K562 (cell line): ENCODE measurements around the gene HLA-F. TPM values are rescaled to one million over a fixed set of nuclear protein-coding genes. Genes with fewer than 3 reads are reported as not detected.
A peak's percentile ranks its signal among the peaks of the same experiment; 100 is the strongest.

Experiments used
- ATAC-seq: fragments of 200-7000 bp; cut with Tn5 transposase; 3 replicates; pipeline ENCODE4 v1.9.1; 2020; ENCODE audit warnings: moderate library complexity
- BruUV-seq: library from RNA; stranded (reverse); fragments of 400-500 nt; replicated peaks from 2 replicates; lab custom pipeline; 2021; lab: Mats Ljungman, UMichigan
- CTCF ChIA-PET: fragments of 300-600 bp; formaldehyde crosslinking; extraction: SDS; loops from one replicate; lab custom pipeline; 2021; ENCODE audit warnings: low intra/inter-chr PET ratio; lab: Yijun Ruan, JAX
- POLR2A ChIA-PET: fragments of 300-600, 350-650 bp; sonication (Branson Sonifier 250); formaldehyde crosslinking; extraction: SDS; loops from one replicate; lab custom pipeline; 2021; ENCODE audit warnings: antibody characterized with exemption, inconsistent platforms; lab: Yijun Ruan, JAX
- DNase-seq, 4 experiments: peaks; one replicate each; pipeline versions ENCODE4 v3.0.0 to v3.0.0-alpha.2; 2011 to 2018; ENCODE audit warnings: low spot score in 3 of 4, mixed read lengths in 3 of 4; ENCODE audit errors: extremely low read depth in 1 of 4
- FAIRE-seq: peaks from 2 replicates; lab custom pipeline; 2011; peaks lifted over from hg19 to GRCh38; lab: Jason Lieb, UNC
- H2AFZ ChIP-seq: 2 replicates; pipeline ENCODE4 v1.6.0; 2011; ENCODE audit warnings: low read depth, low read length, control low read depth, inconsistent platforms
- H3K27ac ChIP-seq: fragments of 200-600 bp; 3 replicates; pipeline ENCODE4 v1.8.0; 2011; ENCODE audit warnings: low read depth, mild to moderate bottlenecking, control low read depth, inconsistent platforms, low read length, moderate library complexity, mixed read lengths; ENCODE audit errors: extremely low read depth
- H3K27me3 ChIP-seq, 2 experiments: fragments of 300-600 bp in 1 of 2; 2 replicates in 1 of 2; 3 replicates in 1 of 2; pipeline versions ENCODE4 v1.6.0 to v1.8.0; 2011; ENCODE audit warnings: inconsistent platforms in 2 of 2, low read length in 2 of 2, mild to moderate bottlenecking in 1 of 2, mixed read lengths in 1 of 2, moderate library complexity in 1 of 2; ENCODE audit not compliant: control insufficient read depth in 2 of 2, insufficient read depth in 2 of 2
- H3K36me3 ChIP-seq: fragments of 300-600 bp; 3 replicates; pipeline ENCODE4 v1.8.0; 2011; ENCODE audit warnings: mild to moderate bottlenecking, low read length, inconsistent platforms; ENCODE audit not compliant: control insufficient read depth, insufficient read depth
- H3K4me1 ChIP-seq, 2 experiments: fragments of 200-600 bp in 1 of 2; replicated peaks in 1 of 2; 2 replicates in 1 of 2; 3 replicates in 1 of 2; pipeline versions ENCODE4 v1.5.1 to v1.8.0; 2011; ENCODE audit warnings: inconsistent platforms in 2 of 2, low read length in 2 of 2, mild to moderate bottlenecking in 1 of 2, mixed read lengths in 1 of 2, moderate library complexity in 1 of 2; ENCODE audit not compliant: control insufficient read depth in 2 of 2, insufficient read depth in 2 of 2
- H3K4me2 ChIP-seq: 2 replicates; pipeline ENCODE4 v1.6.1; 2011; ENCODE audit warnings: low read length, control low read depth, inconsistent platforms, mixed read lengths; ENCODE audit not compliant: insufficient read depth
- H3K4me3 ChIP-seq: fragments of 200-600 bp; sonication (generic), shearing (Covaris generic); 2 replicates; pipeline ENCODE4 v1.5.1; 2016; ENCODE audit warnings: control low read depth, inconsistent platforms
- H3K79me2 ChIP-seq: fragments of 200-600 bp; 3 replicates; pipeline ENCODE4 v1.8.0; 2011; ENCODE audit warnings: low read length, inconsistent platforms; ENCODE audit not compliant: control insufficient read depth, insufficient read depth
- H3K9ac ChIP-seq, 2 experiments: 2 replicates each; pipeline versions ENCODE4 v1.6.0 to v1.6.1; 2011; ENCODE audit warnings: low read depth in 2 of 2, low read length in 2 of 2, control low read depth in 1 of 2, inconsistent platforms in 1 of 2, mild to moderate bottlenecking in 1 of 2, mixed read lengths in 1 of 2; ENCODE audit not compliant: insufficient read depth in 1 of 2
- H3K9me1 ChIP-seq: one replicate; pipeline ENCODE4 v1.6.0; 2011; ENCODE audit warnings: inconsistent platforms, mild to moderate bottlenecking, low read length, moderate library complexity; ENCODE audit not compliant: control insufficient read depth, insufficient read depth
- H3K9me3 ChIP-seq: replicated peaks from 2 replicates; pipeline ENCODE4 v1.5.1; 2011; ENCODE audit warnings: low read depth, low read length, inconsistent platforms; ENCODE audit not compliant: control insufficient read depth, insufficient read depth
- H4K20me1 ChIP-seq: replicated peaks from 2 replicates; pipeline ENCODE4 v1.6.1; 2011; ENCODE audit warnings: low read length, inconsistent platforms, mixed read lengths; ENCODE audit not compliant: control insufficient read depth, insufficient read depth
- ARNT ChIP-seq, 2 experiments: fragments of 450-650 bp; IDR thresholded peaks; 2 replicates each; pipeline ENCODE4 v1.6.1; 2016; ENCODE audit warnings: mild to moderate bottlenecking in 1 of 2
- ATF2 ChIP-seq: sonication (generic); formaldehyde crosslinking; IDR thresholded peaks from 2 replicates; pipeline ENCODE4 v1.8.1; 2022; ENCODE audit warnings: missing genetic modification reagents
- CEBPB ChIP-seq: fragments of 450-650 bp; IDR thresholded peaks from 2 replicates; pipeline ENCODE4 v1.6.1; 2016; ENCODE audit warnings: missing genetic modification characterization, missing compliant biosample characterization
- CTCF ChIP-seq, 3 experiments: IDR thresholded peaks in 2 of 3; conservative IDR thresholded peaks in 1 of 3; 2 replicates each; pipeline ENCODE4 v1.5.1; 2011 to 2012; ENCODE audit warnings: low read length in 3 of 3, mild to moderate bottlenecking in 3 of 3, control low read depth in 2 of 3, improper control_type of control experiment in 1 of 3, inconsistent platforms in 1 of 3, low read depth in 1 of 3, mixed read lengths in 1 of 3, moderate library complexity in 1 of 3; ENCODE audit not compliant: insufficient read depth in 2 of 3
- CTCFL ChIP-seq: IDR thresholded peaks from 2 replicates; pipeline ENCODE4 v1.6.1; 2011; ENCODE audit warnings: borderline replicate concordance, low read depth, mild to moderate bottlenecking, moderate library complexity, low read length; ENCODE audit not compliant: insufficient read depth, poor library complexity, severe bottlenecking
- GATAD2A ChIP-seq: fragments of 450-650 bp; IDR thresholded peaks from 2 replicates; pipeline ENCODE4 v1.6.1; 2017
- HCFC1 ChIP-seq: IDR thresholded peaks from 2 replicates; pipeline ENCODE4 v1.6.1; 2012; ENCODE audit warnings: low read depth, low read length, improper control_type of control experiment
- NFIC ChIP-seq: fragments of 450-650 bp; IDR thresholded peaks from 2 replicates; pipeline ENCODE4 v1.6.1; 2017; ENCODE audit warnings: mild to moderate bottlenecking, inconsistent platforms
- RAD21 ChIP-seq, 2 experiments: fragments of 250-450 bp in 1 of 2; fragments of 450-650 bp in 1 of 2; sonication (Bioruptor Pico) in 1 of 2; formaldehyde crosslinking in 1 of 2; IDR thresholded peaks in 1 of 2; conservative IDR thresholded peaks in 1 of 2; 2 replicates each; pipeline versions ENCODE4 v1.4.0 to v1.8.0; 2020 to 2022; ENCODE audit warnings: mild to moderate bottlenecking in 2 of 2, moderate library complexity in 1 of 2
- SPI1 ChIP-seq: IDR thresholded peaks from 2 replicates; pipeline ENCODE4 v1.6.1; 2011; ENCODE audit warnings: low read depth, low read length, control low read depth, borderline replicate concordance
- TBL1XR1 ChIP-seq, 2 experiments: IDR thresholded peaks; 2 replicates each; pipeline ENCODE4 v1.6.1; 2012; ENCODE audit warnings: improper control_type of control experiment in 2 of 2, low read length in 2 of 2, mild to moderate bottlenecking in 1 of 2
- ZNF57 ChIP-seq: fragments of 450-650 bp; formaldehyde crosslinking; IDR thresholded peaks from 2 replicates; pipeline ENCODE4 v1.4.0; 2020; ENCODE audit warnings: mild to moderate bottlenecking, moderate library complexity
- ZNF668 ChIP-seq: fragments of 250-450 bp; sonication (Bioruptor Pico); IDR thresholded peaks from 2 replicates; pipeline ENCODE4 v1.8.0; 2022; ENCODE audit warnings: mild to moderate bottlenecking, inconsistent platforms
- ZZZ3 ChIP-seq: fragments of 450-650 bp; IDR thresholded peaks from 2 replicates; pipeline ENCODE4 v1.6.1; 2016; ENCODE audit warnings: antibody characterized with exemption, mild to moderate bottlenecking, moderate library complexity
- WGBS: fragments of 100-300 bp; shearing (Covaris generic); methylation state at CpG from one replicate; pipeline ENCODE4 v1.1.6; 2016; ENCODE audit warnings: low coverage, mixed read lengths; ENCODE audit not compliant: insufficient coverage; ENCODE audit errors: missing lambda C conversion rate; 5-methylcytosine and 5-hydroxymethylcytosine counted together
- in situ Hi-C: fragments of 300-500 bp; cut with MboI; formaldehyde crosslinking; loops from 4 replicates; pipeline ENCODE4 v1.15.0; 2018; ENCODE audit warnings: inconsistent platforms, mixed read lengths
- intact Hi-C: fragments of 100-400 bp; cut with micrococcal nuclease; formaldehyde crosslinking; loops from 2 replicates; pipeline ENCODE4 v1.14.2; 2022
- polyA plus RNA-seq, 8 experiments: library from polyadenylated mRNA; depleted of rRNA in 4 of 8; stranded (reverse) in 5 of 8; unstranded in 3 of 8; fragments of >200 nt; fragmentation: Nextera tagmentation in 2 of 8; fragmentation: Illumina TruSeq in 1 of 8; extraction: Ambion mirVana in 2 of 8; extraction: Trizol in 1 of 8; gene quantifications; 2 replicates each; pipeline versions ENCODE4 v1.2.1 to v1.2.3, GENCODE V29; 2011 to 2014; ENCODE audit warnings: inconsistent platforms in 1 of 8, missing spikeins in 1 of 8
- total RNA-seq, 7 experiments: library from RNA; depleted of rRNA in 6 of 7; stranded (reverse); fragments of >200 nt in 6 of 7; fragmentation: Illumina TruSeq in 2 of 7; extraction: Trizol in 2 of 7; gene quantifications; 2 replicates each; pipeline versions ENCODE4 v1.2.1 to v1.2.3, GENCODE V29; 2011 to 2021; ENCODE audit warnings: low replicate concordance in 1 of 7

HLA-F gene
- total and polyA plus RNA-seq, 9 of the 15 experiments (the other 6 are each of a cell fraction or from before 2014, with no cell fraction given): 0.40 to 0.76 (median 0.46) TPM; not detected in 6

- TF ChIP-seq SPI1 (no peak), ZNF668 (no peak)
Measured at GRCh38 chr6:29694637-29695036, 28.6 kb upstream of the HLA-F start (continued).

- Histone ChIP-seq H3K9ac (no peak overlapping the region), H3K27me3 (peaks cover 0 to 14% of the 10 kb centered on the region in 2 experiments; a peak in 2 of 5 replicates), H3K4me3 (no peak overlapping the region), H3K79me2 (no peaks in the 10 kb centered on the region), H3K4me2 (no peak overlapping the region), H2AFZ (no peak overlapping the region), H3K36me3 (no peaks in the 10 kb centered on the region), H3K9me3 (no peaks in the 10 kb centered on the region; the same call in 1 of the 2 replicates), H4K20me1 (no peaks in the 10 kb centered on the region), H3K9me1 (no peaks in the 10 kb centered on the region), H3K27ac (no peak overlapping the region), H3K4me1 (no peaks in the 10 kb centered on the region; a peak in 1 of 5 replicates)
- no TSS peak for BruUV-seq
- ChIA-PET CTCF (no interaction called here), POLR2A (interaction anchor here (0.6 to 1.2 kb wide), 6 partner anchors 21 to 397 kb away, joined by 3 read pairs; no protein-coding TSS in a partner anchor)
- DNase-seq (peak in 2 of 4 experiments; percentile 31 to 37), FAIRE-seq (peak; percentile 11), ATAC-seq (peak; percentile 81)
- intact Hi-C loops (no loop called here), in situ Hi-C loops (no loop called here)
- 5% methylated on average over 10 of the region's 10 CpGs for WGBS
- TF ChIP-seq ZNF57: no peak
- TF ChIP-seq GATAD2A: no peak
- TF ChIP-seq ATF2 (CRISPR knock-in tag): no peak
- TF ChIP-seq TBL1XR1 (IDR thresholded peaks at IDR 0.05; ENCODE audit: low read length in 2 of 2): no peak
- TF ChIP-seq CTCF (IDR thresholded peaks at IDR 0.05 in 2 of 3, conservative IDR thresholded peaks at IDR 0.05 in 1 of 3; ENCODE audit: insufficient read depth in 2 of 3, low read depth in 1 of 3, low read length in 3 of 3): peak; percentile 49 to 55 (median 52)
- TF ChIP-seq RAD21 (CRISPR knock-in tag; conservative IDR thresholded peaks at IDR 0.05 in 1 of 2, IDR thresholded peaks at IDR 0.05 in 1 of 2): peak in 1 of 2 experiments; percentile 25; a peak in 1 of 4 replicates
- TF ChIP-seq HCFC1: no peak
- peak; percentile 25 for TF ChIP-seq CTCFL
- no peak for TF ChIP-seq ARNT (IDR thresholded peaks at IDR 0.05)
- no peak for TF ChIP-seq ZZZ3
- peak; percentile 82 for TF ChIP-seq NFIC
- peak; percentile 13; the same call in 1 of the 2 replicates for TF ChIP-seq CEBPB
Measured at GRCh38 chr6:29696147-29697125, 26.8 kb upstream of the HLA-F start.
